GM11168 (cell line): ENCODE results near the gene MOB1A.
"Not testable (repeated sequence)": the region's sequence is repeated elsewhere in the genome, so short reads cannot be mapped to it uniquely, and the experiment has no call there.

Source experiments
- in situ Hi-C: fragments of 300-500 bp; cut with MboI; formaldehyde crosslinking; loops from one replicate; pipeline ENCODE4 v1.12.0; 2022; ENCODE audit warnings: low sequenced_read_pairs; ENCODE audit not compliant: unreplicated experiment

The MOB1A gene

DNA sequence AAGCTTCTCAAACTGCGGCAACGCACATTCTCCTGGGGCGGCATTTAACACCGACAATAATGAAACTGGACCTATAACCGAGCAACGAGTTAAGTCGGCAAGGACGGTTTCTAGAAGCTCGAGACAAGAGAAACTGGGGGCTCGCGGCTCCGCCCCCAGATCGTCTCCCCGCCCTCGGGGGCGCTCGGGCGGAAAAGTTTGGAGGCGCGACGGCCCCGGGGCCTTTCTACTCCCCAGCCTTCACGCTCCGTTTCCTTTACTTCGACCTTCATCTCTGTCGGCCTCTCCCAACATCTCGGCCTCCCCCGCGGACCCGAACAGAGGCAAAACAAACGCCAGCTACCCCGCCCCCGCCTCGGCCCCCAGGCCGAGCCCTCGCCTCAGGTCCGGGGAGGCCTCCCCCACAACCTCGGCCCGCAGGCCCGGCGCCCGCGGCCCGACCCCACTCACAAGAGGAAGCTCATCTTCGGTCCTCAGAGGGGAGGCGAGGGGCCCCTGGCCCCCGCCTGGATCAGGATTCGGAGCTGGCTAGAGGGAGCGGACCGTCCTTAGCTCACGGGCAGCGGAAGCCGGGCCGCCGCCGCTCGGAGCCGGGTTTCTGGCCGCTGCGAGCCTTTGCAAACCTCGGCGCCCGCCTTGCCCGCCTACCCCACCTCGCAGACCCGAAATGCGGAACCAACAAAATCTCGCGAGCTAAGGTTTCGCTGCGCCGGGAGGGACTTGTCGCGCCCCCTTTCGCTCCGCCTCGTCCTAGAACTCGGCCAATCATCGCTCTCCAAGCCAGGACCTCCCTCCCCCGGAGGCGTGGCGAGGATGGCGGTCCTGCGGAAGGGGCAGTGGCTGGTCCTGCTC lies at the start of gene MOB1A:
TSS of gene MOB1A (minus strand) at position 669 of the 852 bp plus-strand sequence. CDS start at position 464, 205 bp downstream.
- in situ Hi-C loops: no loop called here

DNA sequence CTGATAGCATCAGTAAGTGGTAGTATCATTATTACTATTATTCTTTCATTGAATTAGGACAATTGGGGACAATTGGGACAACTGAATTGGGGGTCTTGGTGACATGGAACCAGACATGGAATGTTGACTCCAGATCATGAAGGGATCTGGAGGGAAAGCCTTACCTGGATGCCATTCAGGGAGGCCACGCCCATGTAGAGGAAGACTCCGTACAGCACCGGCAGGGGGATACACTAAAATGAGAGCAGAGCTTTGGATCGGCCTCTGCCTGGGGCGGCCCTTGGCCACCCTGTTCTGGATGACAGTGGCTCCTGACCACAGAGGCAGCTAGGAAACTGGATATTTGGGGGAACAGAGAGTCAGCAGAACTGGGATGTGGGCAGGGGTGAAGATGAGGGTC lies 49.0 kb upstream of the MOB1A start:
- in situ Hi-C loops: no loop called here

DNA sequence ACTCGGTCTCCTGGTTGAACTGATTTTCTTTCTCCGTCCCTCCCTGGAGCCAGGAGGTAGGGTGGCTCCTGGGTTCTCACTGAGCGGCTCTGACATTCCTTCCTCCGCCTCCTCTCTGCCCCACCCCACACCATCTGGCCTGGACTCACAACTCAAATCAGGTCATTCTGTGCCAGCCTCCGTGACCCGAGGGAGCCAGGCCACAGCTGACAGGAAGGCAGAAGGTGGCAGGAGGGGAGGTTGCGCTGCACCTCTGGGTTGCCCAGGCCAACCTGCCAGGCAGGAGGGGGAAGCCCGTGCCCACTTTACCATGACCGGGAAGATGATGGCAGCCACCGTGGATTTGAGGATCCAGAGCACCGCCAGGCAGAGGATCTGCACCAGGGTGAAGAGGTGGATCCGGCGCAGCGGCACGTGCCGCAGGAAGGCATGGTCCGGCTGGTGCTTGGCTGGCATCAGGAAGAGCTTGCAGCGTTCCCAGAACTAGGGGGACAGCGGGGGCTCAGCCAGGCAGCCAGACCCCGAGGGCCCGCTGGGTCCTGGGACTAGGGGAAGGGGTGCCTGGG lies 48.1 kb upstream of the MOB1A start:
- in situ Hi-C loops: no loop called here

DNA sequence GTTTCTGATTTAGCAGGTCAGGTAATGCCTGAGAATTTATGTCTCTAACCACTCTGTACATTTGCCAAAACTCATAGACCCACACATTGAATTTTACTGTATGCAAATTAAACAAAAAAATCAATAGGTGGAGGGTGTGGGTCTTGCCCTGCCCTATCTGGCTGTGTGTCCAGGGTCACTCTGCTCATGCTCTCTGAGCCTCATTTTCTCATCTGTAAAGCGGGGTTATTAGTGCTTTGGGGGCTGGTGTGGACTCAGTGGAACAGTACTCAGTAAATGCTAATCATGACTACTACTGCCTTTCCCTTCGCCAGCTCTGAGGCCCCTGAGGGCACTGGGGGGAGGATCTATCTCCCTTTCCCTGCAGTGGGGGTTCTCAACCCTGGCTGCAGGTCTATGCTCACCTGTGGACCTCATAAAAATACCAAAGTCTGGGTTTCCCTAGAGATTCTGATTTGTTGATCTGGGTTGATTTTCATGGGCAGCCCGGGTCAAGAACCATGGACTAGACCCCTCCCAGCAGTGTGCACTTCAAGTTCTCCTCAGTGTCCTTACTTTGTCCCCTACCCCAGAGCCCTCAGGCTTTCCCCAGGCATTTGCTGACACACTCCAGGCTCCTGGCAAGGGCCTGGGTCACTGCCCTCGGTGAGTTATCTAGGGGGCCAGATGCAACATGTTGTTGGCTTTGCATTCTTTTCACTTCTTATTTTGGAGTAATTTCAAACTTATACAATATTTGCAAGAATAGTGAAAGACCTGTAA lies 47.2 kb upstream of the MOB1A start:
- in situ Hi-C loops: no loop called here

DNA sequence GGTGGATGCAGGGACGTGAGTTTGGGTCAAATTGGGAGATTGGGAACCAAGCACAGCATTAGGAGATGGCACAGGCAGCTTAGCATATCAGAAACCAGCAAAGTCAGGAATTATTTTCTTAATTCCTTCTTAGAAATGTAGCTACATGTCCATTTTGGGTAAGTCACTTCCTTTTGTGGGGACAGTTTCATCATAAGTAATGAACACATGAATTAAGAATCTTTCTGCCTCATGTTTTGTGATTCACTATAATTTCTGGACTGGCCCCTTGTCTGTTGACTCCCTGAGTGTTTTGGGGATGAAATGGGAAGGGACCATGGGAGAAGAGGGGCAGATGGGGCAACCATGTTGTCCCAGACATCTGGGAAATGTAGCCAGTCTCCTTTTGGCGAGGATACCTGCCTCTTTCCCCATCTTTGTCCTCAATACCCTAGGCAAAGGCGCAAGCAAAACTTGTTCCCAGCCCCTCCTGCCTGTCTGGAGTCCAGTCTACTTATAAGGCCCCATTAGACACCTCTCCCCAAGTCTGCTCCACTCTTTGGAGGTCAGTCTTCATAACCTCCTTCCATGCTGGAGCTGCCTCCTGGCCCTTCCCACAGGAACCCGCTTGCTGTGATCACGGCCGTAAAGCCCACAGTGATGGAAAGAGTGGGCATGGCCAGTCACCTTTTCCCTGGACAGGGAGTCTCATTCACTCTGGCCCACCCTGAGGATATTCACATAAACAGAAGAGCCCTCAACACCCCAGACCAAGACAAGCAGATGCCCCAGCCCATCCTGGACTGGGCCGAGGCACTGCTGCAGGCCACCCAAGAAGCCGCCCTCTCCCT lies 45.5 kb upstream of the MOB1A start:
- in situ Hi-C loops: no loop called here

DNA sequence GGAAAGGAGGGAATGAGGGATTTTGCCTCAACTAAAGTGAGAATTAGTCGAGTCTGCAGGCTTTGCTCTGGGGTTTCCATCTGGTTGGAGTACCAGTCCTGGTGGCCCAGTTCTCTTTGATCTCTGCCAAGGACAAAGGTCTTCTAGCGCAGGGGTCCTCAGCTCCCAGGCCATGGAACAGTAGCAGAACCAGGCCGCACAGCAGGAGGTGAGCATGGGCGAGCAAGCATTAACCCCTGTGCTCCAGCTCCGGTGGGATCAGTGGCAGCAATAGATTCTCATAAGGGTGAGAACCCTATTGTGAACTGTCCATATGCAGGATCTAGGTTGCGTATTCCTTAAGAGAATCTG lies 43.6 kb upstream of the MOB1A start:
- in situ Hi-C loops: no loop called here

DNA sequence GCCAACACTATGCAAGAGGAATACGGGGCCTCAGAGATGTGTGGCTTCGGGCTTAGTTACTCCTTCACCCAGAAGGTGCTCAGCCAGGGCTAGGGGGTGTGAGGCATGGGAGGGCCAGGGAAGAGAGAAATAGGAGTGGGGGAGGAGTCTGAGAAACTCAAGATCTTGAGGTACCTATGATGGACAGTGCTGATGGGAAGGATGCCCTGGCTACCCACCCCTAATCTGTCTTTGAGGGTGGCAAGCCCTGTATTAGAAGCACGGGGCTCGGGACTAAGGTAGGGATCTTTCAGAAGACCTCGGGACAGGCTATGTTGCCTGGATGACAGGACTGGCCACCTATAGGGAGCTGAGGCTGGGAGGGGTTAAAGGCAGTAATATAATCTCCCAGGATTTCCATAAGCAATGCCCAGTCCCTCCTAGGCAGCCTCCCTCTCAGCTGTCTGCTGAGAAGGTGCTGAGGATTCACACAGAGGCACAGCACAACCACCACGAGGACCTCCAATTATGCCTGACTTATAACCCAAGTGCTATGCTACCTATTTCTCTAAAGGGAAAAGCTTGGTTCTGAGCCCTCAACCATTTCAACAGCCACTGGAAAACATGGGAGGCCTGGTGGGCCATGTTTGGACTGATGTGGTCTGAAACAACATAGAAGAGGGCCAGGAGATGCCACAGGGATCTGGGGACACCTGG lies 43.1 kb upstream of the MOB1A start:
- in situ Hi-C loops: no loop called here

DNA sequence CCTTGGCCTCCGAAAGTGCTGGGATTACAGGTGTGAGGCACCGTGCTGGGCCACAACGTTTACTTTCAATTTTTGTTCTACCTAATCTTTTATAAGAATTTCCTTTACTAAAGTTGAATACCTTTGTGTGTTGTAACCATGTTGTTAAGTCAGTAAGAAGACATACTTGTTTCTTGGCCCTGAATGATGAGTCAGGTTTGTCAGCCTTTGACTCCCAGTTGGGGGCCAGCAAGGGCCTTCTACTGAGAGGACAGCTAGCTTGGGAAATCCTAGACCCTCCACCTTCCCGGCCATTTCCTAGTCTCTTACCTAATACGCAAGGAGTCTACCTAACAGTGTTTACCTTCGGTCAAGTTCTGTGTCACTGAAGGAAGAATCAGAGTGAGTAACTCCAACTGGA lies 42.4 kb upstream of the MOB1A start:
- in situ Hi-C loops: no loop called here

DNA sequence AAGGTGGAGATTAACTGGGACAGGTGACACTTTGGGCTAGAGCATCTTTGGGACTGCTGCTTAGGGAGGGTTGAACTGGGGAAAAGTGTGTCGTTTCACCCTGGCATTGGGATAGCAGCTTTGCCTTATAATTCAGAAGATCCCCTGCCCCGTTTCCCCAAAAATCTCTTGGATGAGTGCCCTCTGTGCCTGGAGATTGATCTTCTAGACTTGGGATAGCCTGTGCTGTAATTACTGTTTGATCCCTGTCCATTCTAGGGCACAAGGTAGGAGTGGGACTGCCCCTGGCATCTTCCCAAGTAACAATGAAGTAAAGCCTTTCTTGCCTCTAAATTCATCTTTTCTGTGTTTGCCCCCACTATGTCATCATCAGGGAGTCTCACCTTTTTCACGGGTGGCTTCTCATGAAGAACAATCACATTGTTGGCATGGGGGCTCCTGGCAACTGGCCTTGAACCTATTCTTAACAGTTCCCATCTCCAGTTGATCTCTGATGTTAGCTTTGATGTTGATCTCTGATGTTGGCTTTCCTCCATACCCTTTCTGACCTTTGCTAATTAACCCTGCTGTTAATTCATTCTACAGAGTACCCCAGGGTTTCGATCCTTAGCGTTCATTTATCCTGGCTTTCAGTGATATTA lies 41.3 kb upstream of the MOB1A start:
- in situ Hi-C loops: no loop called here

DNA sequence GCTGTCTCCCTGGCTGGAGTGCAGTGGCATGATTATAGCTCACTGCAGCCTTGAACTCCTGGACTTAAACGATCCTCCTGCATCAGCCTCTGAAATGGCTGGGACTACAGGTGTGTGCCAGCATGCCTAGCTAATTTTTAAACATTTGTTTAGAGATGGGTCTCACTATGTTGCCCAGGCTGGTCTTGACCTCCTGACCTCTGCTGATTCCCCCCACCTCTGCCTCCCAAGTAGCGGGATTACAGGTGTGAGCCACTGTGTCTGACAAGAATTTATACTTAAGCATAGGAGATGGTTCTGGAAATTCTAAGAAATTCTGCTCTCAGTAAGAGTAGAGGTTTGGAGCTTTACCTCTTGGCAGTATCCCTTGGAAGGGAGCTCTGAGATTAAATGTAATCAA lies 38.0 kb upstream of the MOB1A start:
- in situ Hi-C loops: no loop called here

DNA sequence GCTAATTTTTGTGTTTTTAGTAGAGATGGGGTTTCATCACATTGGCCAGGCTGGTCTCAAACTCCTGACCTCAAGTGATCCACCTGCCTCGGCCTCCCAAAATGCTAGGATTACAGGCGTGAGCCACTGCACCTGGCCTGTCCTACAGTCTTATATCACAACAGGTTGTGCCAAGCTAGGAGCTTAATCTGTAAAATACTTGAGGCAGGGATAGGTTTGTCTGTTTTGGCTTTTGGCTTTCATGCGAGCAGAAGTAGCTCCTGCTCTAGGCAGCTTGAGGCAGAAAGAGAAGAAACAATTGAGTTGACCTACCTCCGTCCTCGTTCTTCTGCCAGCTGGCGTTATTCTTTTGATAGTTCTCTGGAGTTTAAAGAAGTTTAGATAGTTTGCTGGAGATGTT lies 37.1 kb upstream of the MOB1A start:
- in situ Hi-C loops: not testable (repeated sequence)

DNA sequence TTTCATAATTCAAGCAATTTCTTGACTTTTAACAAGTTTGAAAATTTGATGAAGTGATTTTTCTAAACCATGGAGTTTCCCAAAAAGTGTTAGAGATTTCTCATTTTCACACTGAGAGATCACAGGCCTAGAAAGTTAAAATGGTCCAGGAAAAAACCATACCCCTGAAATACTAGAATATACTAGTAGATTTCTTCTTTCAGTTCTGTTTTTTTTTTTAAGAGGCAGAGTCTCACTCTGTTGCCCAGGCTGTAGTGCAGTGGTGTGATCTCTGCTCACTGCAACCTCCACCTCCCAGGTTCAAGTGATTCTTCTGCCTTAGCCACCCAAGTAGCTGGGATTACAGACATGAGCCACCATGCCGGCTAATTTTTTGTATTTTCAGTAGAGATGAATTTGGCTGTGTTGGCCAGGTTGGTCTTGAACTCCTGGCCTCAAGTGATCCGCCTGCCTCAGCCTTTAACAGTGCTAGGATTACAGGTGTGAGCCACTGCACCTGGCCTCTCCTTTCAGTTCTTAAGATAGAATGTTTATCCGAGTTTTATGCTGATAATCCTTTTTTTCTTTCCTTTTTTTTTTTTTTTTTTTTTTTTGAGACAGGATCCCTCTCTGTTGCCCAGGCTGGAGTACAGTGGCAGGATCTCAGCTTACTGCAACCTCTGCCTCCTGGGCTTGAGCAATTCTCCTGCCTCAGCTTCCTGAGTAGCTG lies 34.2 kb upstream of the MOB1A start:
- in situ Hi-C loops: no loop called here

DNA sequence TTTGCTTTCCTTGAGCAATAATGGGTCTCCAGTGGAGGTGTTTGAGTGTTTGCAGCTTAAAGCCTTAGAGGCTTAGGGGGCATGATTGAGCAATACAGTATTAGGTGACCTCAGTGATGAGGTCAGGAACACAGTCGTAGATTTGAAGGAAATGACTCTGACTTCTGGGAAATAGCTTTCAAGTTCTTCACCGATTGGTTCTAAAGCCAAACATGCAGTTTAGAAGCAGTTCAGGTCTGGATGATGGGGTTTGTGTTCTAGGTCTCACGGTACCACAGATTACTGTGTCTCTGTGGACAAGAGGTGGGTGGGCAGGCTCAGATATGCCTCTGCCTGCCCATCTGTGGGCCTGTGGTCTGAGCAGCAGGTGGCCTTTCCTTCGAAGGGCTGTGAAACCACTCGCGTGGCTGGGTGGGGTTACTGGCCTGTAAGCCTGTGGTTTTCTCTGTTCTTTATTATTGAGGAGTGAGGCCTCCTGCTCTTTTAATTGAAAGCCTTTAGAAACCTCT lies 27.6 kb upstream of the MOB1A start:
- in situ Hi-C loops: no loop called here

DNA sequence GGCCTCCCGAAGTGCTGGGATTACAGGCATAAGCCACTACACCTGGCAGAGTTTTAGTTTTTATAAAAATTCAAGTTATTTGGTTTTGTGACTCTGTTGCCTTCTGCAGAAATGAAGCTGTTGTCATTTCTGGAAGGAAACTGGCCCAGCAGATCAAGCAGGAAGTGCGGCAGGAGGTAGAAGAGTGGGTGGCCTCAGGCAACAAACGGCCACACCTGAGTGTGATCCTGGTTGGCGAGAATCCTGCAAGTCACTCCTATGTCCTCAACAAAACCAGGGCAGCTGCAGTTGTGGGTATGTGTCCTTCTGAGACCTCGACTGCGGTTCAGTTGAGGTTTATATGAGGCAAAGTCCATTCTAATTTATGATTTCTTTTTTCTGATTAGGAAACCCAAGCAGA lies 26.9 kb upstream of the MOB1A start:
- in situ Hi-C loops: no loop called here

DNA sequence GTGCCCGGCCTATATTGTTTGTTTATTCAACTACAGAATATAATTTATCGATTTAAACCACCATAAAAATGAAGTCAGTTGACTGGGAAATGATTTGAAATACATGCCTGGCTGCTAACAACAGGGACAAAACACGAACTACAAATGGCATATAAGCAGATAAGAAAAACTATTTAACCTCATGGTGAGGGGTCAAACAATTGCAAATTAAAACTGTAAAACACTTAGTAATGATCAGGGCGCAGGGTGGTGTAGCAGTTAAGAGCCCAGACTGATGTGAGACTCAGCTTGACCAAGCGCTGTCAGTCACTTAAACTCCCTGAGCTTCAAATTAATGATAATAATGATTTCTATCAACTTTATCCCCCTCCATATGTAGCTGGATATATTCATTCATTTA lies 26.4 kb upstream of the MOB1A start:
- in situ Hi-C loops: no loop called here

DNA sequence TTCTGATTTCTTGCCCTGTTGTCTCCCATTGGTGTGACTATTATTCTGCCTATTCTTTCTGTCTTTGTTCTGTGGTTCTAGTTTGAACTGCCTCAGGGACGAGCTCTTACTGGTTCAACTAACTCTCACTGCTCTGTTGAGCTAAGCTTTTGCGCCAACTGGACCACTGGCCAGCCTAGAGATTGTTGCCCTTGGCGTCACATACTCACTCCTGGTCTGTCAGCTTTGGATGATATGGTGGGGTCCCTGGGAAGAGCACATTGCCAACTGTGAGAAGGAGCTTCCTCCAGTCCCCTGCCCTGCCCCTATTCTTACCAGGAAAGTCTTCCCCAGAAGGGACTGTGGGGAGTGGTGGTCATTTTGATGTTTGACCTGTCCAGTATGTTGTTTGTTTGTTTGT lies 25.8 kb upstream of the MOB1A start:
- in situ Hi-C loops: no loop called here

DNA sequence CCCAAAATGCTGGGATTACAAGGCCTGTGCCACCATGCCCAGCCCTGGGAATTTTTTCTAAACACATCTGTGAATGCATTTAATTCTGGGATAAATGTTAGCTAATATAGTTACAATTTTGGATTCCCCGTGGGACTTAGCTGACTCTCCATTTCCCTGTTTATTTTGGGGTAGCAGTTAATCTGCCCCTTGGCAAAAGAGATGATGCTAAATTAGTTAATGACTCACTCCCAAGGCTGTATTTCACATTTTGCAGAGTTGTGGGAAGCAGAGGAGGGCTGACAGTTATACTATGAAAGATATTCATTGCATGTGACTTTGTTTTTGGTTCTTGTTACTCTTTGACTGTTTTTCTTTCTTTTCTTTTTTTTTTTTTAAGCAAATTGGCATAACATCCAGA lies 22.9 kb upstream of the MOB1A start:
- in situ Hi-C loops: no loop called here

DNA sequence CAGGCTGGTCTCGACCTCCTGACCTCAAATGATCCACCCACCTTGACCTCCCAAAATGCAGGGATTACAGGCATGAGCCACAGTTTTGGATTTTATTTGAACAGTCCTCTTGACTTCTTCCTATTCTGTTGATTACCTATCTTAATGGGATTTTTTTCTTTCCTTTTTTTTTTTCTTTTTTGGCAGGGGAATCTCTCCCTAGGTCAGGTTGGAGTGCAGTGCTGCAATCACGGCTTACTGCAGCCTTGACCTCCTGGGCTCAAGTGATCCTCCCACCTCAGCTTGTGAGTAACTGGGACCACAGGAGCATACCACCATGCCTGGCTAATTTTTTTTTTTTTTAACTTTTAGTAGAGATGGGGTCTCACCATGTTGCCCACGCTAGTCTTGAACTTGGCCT lies 22.5 kb upstream of the MOB1A start:
- in situ Hi-C loops: no loop called here

DNA sequence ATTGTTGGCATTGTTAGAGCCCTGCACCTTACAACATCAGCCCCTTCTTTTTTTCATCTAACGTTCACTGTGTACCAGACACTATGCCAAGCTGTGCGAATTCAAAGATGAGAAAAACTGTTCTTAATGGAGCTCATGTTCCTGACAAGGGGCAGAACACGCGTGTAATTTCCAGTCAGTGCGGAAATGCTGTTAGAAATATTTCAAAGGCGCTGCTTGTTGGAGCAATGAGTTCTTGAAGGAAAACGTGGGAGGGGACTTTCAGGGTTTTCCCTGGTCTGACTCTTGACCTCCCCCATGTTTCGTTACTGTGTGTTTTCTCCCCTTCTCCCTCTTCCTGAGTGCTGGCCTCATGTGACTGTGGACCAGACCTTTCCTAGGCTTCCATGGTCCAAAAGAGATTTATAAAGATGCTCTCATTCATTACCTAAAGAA lies 21.2 kb upstream of the MOB1A start:
- in situ Hi-C loops: no loop called here
